GM18951 (cell line): ENCODE measurements around the gene ADAR.

Experiments used
- POLR2A ChIP-seq: IDR thresholded peaks from 4 replicates; pipeline ENCODE4 v1.6.1; 2011; ENCODE audit warnings: mild to moderate bottlenecking; ENCODE audit not compliant: insufficient read length, insufficient read depth; ENCODE audit errors: extremely low read depth
- in situ Hi-C: fragments of 300-500 bp; cut with MboI; formaldehyde crosslinking; loops from one replicate; pipeline ENCODE4 v1.12.0; 2022; ENCODE audit warnings: low sequenced_read_pairs, mixed read lengths, inconsistent platforms; ENCODE audit not compliant: unreplicated experiment

ADAR gene

GRCh38 chr1:154608397-154609270 is 648 bp upstream of the ADAR start:
- no peak for TF ChIP-seq POLR2A
- in situ Hi-C loops, result no loop called here

- in situ Hi-C loops, result no loop called here
- no peak for TF ChIP-seq POLR2A
Measured at GRCh38 chr1:154607106-154607608, 829 bp downstream of the ADAR start.

- in situ Hi-C loops, result no loop called here
Measured at GRCh38 chr1:154605534-154605933, 2.5 kb downstream of the ADAR start.

GRCh38 chr1:154603317-154603716 is 4.7 kb downstream of the ADAR start:
- no peak for TF ChIP-seq POLR2A
- in situ Hi-C loops, result no loop called here

More at GRCh38 chr1:154605534-154605933, 2.5 kb downstream of the ADAR start:
- no peak for TF ChIP-seq POLR2A

- TF ChIP-seq POLR2A, result no peak
- in situ Hi-C loops, result no loop called here
Measured at GRCh38 chr1:154599658-154600057, 8.3 kb downstream of the ADAR start.

- no peak for TF ChIP-seq POLR2A
- in situ Hi-C loops, result no loop called here
Measured at GRCh38 chr1:154598871-154599635, 8.9 kb downstream of the ADAR start.

- in situ Hi-C loops, result no loop called here
- TF ChIP-seq POLR2A, result no peak
Measured at GRCh38 chr1:154595621-154596020, 12.4 kb downstream of the ADAR start.

GRCh38 chr1:154594811-154595210 is 13.2 kb downstream of the ADAR start:
- TF ChIP-seq POLR2A, result no peak
- in situ Hi-C loops, result no loop called here

GRCh38 chr1:154593390-154593789 is 14.6 kb downstream of the ADAR start:
- in situ Hi-C loops, result no loop called here
- TF ChIP-seq POLR2A, result no peak

- TF ChIP-seq POLR2A, result no peak
- in situ Hi-C loops, result no loop called here
Measured at GRCh38 chr1:154591206-154591605, 16.8 kb downstream of the ADAR start.

GRCh38 chr1:154590756-154591155 is 17.2 kb downstream of the ADAR start:
- in situ Hi-C loops, result no loop called here
- no peak for TF ChIP-seq POLR2A

GRCh38 chr1:154589780-154590179 is 18.2 kb downstream of the ADAR start:
- TF ChIP-seq POLR2A, result no peak
- in situ Hi-C loops, result no loop called here

GRCh38 chr1:154586641-154587040 is 21.3 kb downstream of the ADAR start:
- in situ Hi-C loops, result no loop called here
- no peak for TF ChIP-seq POLR2A

GRCh38 chr1:154586231-154586630 is 21.8 kb downstream of the ADAR start:
- in situ Hi-C loops, result no loop called here

More at GRCh38 chr1:154586231-154586630, 21.8 kb downstream of the ADAR start:
- TF ChIP-seq POLR2A, result no peak
